ENCODE data around the gene MAPK6.
"Not testable (repeated sequence)": the region's sequence is repeated elsewhere in the genome, so short reads cannot be mapped to it uniquely, and the experiment has no call there.

The MAPK6 gene

GRCh38 chr15:52094811-52095584, 76.0 kb downstream of the MAPK6 start:
- no peak for TF ChIP-seq ZNF274 (IDR thresholded peaks at IDR 0.05; ENCODE audit: low read depth, low read length)

GRCh38 chr15:52095597-52096262, 76.7 kb downstream of the MAPK6 start:
- no peak for TF ChIP-seq ZNF274 (IDR thresholded peaks at IDR 0.05; ENCODE audit: low read depth, low read length)

More at GRCh38 chr15:52094811-52095584, 76.0 kb downstream of the MAPK6 start:
- no peak overlapping the region for H3K4me3 ChIP-seq (ENCODE audit: low read length)

GRCh38 chr15:52096536-52096935, 77.5 kb downstream of the MAPK6 start:
- not testable (repeated sequence) for H3K4me3 ChIP-seq (ENCODE audit: low read length)

More at GRCh38 chr15:52095597-52096262, 76.7 kb downstream of the MAPK6 start:
- H3K4me3 ChIP-seq (ENCODE audit: low read length), result no peak overlapping the region

- no peak overlapping the region for H3K4me3 ChIP-seq (ENCODE audit: low read length)
- no peak for TF ChIP-seq ZNF274 (IDR thresholded peaks at IDR 0.05; ENCODE audit: low read depth, low read length)
Observed at GRCh38 chr15:52097180-52097579, 78.2 kb downstream of the MAPK6 start.

GRCh38 chr15:52098323-52098722, 79.3 kb downstream of the MAPK6 start:
- no peak for TF ChIP-seq ZNF274 (IDR thresholded peaks at IDR 0.05; ENCODE audit: low read depth, low read length)

GRCh38 chr15:52099651-52100272, 80.7 kb downstream of the MAPK6 start:
- TF ChIP-seq ZNF274 (IDR thresholded peaks at IDR 0.05; ENCODE audit: low read depth, low read length), result no peak
- H3K4me3 ChIP-seq (ENCODE audit: low read length), result no peak overlapping the region

More at GRCh38 chr15:52098323-52098722, 79.3 kb downstream of the MAPK6 start:
- H3K4me3 ChIP-seq (ENCODE audit: low read length), result no peak overlapping the region

- no peak for TF ChIP-seq ZNF274 (IDR thresholded peaks at IDR 0.05; ENCODE audit: low read depth, low read length)
- no peak overlapping the region for H3K4me3 ChIP-seq (ENCODE audit: low read length)
Observed at GRCh38 chr15:52100807-52101442, 81.9 kb downstream of the MAPK6 start.

- no peak overlapping the region for H3K4me3 ChIP-seq (ENCODE audit: low read length)
- no peak for TF ChIP-seq ZNF274 (IDR thresholded peaks at IDR 0.05; ENCODE audit: low read depth, low read length)
Observed at GRCh38 chr15:52101542-52102323, 82.7 kb downstream of the MAPK6 start.

GRCh38 chr15:52102463-52102862, 83.4 kb downstream of the MAPK6 start:
- H3K4me3 ChIP-seq (ENCODE audit: low read length), result no peak overlapping the region
- no peak for TF ChIP-seq ZNF274 (IDR thresholded peaks at IDR 0.05; ENCODE audit: low read depth, low read length)

GRCh38 chr15:52103217-52104207, 84.5 kb downstream of the MAPK6 start:
- no peak overlapping the region for H3K4me3 ChIP-seq (ENCODE audit: low read length)

GRCh38 chr15:52104532-52105004, 85.5 kb downstream of the MAPK6 start:
- H3K4me3 ChIP-seq (ENCODE audit: low read length), result no peak overlapping the region
- TF ChIP-seq ZNF274 (IDR thresholded peaks at IDR 0.05; ENCODE audit: low read depth, low read length), result no peak

More at GRCh38 chr15:52103217-52104207, 84.5 kb downstream of the MAPK6 start:
- no peak for TF ChIP-seq ZNF274 (IDR thresholded peaks at IDR 0.05; ENCODE audit: low read depth, low read length)

- no peak overlapping the region for H3K4me3 ChIP-seq (ENCODE audit: low read length)
- no peak for TF ChIP-seq ZNF274 (IDR thresholded peaks at IDR 0.05; ENCODE audit: low read depth, low read length)
Observed at GRCh38 chr15:52105846-52106245, 86.8 kb downstream of the MAPK6 start.

Data from GM08714 (cell line).